Gastroesophageal sphincter (tissue), 4 donors: ENCODE measurements around the gene LILRA6. TPM values are rescaled to one million over a fixed set of nuclear protein-coding genes. Genes with fewer than 3 reads are reported as not detected.

Experiments
- ATAC-seq: fragments of 150-250 bp; one replicate; pipeline ENCODE4 v1.9.1; 2016; ENCODE audit warnings: mild to moderate bottlenecking, moderate library complexity
- H3K27ac ChIP-seq, 4 donors: fragments of 200-600 bp; sonication (generic) in 3 of 4; 1 replicate in 3 of 4; 2 replicates in 1 of 4; pipeline ENCODE4 v1.5.1; 2016 to 2019
- H3K27me3 ChIP-seq: fragments of 200-600 bp; sonication (generic); one replicate; pipeline ENCODE4 v1.5.1; 2019
- H3K36me3 ChIP-seq, 2 donors: fragments of 200-600 bp; sonication (generic); one replicate each; pipeline ENCODE4 v1.5.1; 2019; ENCODE audit warnings: control low read depth in 1 of 2
- H3K4me1 ChIP-seq, 3 donors: fragments of 200-600 bp; sonication (generic); 1 replicate in 2 of 3; 2 replicates in 1 of 3; pipeline ENCODE4 v1.5.1; 2016 to 2019; ENCODE audit warnings: control low read depth in 2 of 3
- H3K4me3 ChIP-seq, 2 donors: fragments of 200-600 bp; sonication (generic); one replicate each; pipeline ENCODE4 v1.5.1; 2019; ENCODE audit warnings: mild to moderate bottlenecking in 1 of 2, moderate library complexity in 1 of 2
- H3K9me3 ChIP-seq, 3 donors: fragments of 200-600 bp; sonication (generic); one replicate each; pipeline ENCODE4 v1.5.1; 2017 to 2019; ENCODE audit warnings: control low read depth in 2 of 3
- CTCF ChIP-seq, 4 experiments: fragments of 200-600 bp in 2 of 4; fragments of 450-650 bp in 2 of 4; sonication (generic) in 1 of 4; IDR thresholded peaks; one replicate each; pipeline ENCODE4 v1.5.1; 2017 to 2019; ENCODE audit warnings: antibody characterized with exemption in 4 of 4, mild to moderate bottlenecking in 2 of 4, moderate library complexity in 2 of 4
- EP300 ChIP-seq: sonication (generic); formaldehyde crosslinking; IDR thresholded peaks from one replicate; pipeline ENCODE4 v1.6.1; 2017; ENCODE audit warnings: antibody characterized with exemption, mild to moderate bottlenecking
- POLR2A ChIP-seq, 2 donors: fragments of 450-650 bp; IDR thresholded peaks; one replicate each; pipeline ENCODE4 v1.6.1; 2017; ENCODE audit warnings: antibody characterized with exemption in 2 of 2, mild to moderate bottlenecking in 2 of 2, moderate library complexity in 1 of 2
- POLR2AphosphoS5 ChIP-seq: sonication (generic); formaldehyde crosslinking; IDR thresholded peaks from one replicate; pipeline ENCODE4 v1.6.1; 2017; ENCODE audit warnings: antibody characterized with exemption
- WGBS, 2 donors: methylation state at CpG; one replicate each; pipeline ENCODE4 v1.1.5; 2018; ENCODE audit warnings: low coverage in 1 of 2; 5-methylcytosine and 5-hydroxymethylcytosine counted together
- total RNA-seq, 4 donors: library from RNA; depleted of rRNA; stranded (reverse); fragments of >200 nt; gene quantifications; one replicate each; pipeline ENCODE4 v1.1.0, GENCODE V29; 2016

Gene LILRA6
- total RNA-seq, 4 donors from 2014 or later: 0.31 to 4.2 (median 2.2) TPM

GRCh38 chr19:54254195-54254906 is 11.8 kb upstream of the LILRA6 start:
- Histone ChIP-seq H3K27me3 (peaks cover 82% of the 10 kb centered on the region), H3K36me3 (no peaks in the 10 kb centered on the region), H3K9me3 (no peaks in the 10 kb centered on the region), H3K4me1 (no peaks in the 10 kb centered on the region), H3K4me3 (no peak overlapping the region), H3K27ac (no peak overlapping the region)
- no CpG with 5 or more reads among the region's 17 CpGs for WGBS, 2 donors
- TF ChIP-seq POLR2A (IDR thresholded peaks at IDR 0.05) (no peak), POLR2AphosphoS5 (no peak), CTCF (IDR thresholded peaks at IDR 0.05) (no peak), EP300 (no peak)
- ATAC-seq: no peak

GRCh38 chr19:54253331-54254194 is 11.0 kb upstream of the LILRA6 start:
- TF ChIP-seq POLR2A (IDR thresholded peaks at IDR 0.05) (no peak), POLR2AphosphoS5 (no peak), CTCF (IDR thresholded peaks at IDR 0.05) (no peak), EP300 (no peak)
- no peak for ATAC-seq
- H3K4me3 ChIP-seq: no peak overlapping the region
- H3K27me3 ChIP-seq: peaks cover 82% of the 10 kb centered on the region
- H3K27ac ChIP-seq: no peak overlapping the region
- H3K36me3 ChIP-seq: no peaks in the 10 kb centered on the region
- no peaks in the 10 kb centered on the region for H3K9me3 ChIP-seq
- 50 to 64% methylated on average over 2 to 4 of the region's 23 CpGs for WGBS, 2 donors
- no peaks in the 10 kb centered on the region for H3K4me1 ChIP-seq

- H3K4me1 ChIP-seq: no peaks in the 10 kb centered on the region
- WGBS, 2 donors: 80 to 89% methylated on average over 3 to 5 of the region's 11 CpGs
- H3K27ac ChIP-seq: no peak overlapping the region
- no peaks in the 10 kb centered on the region for H3K9me3 ChIP-seq
- TF ChIP-seq POLR2AphosphoS5 (no peak), POLR2A (IDR thresholded peaks at IDR 0.05) (no peak), CTCF (IDR thresholded peaks at IDR 0.05) (no peak), EP300 (no peak)
- no peak overlapping the region for H3K4me3 ChIP-seq
- no peaks in the 10 kb centered on the region for H3K36me3 ChIP-seq
- ATAC-seq: no peak
- H3K27me3 ChIP-seq: peaks cover 84% of the 10 kb centered on the region
Observed at GRCh38 chr19:54252845-54253244, 10.3 kb upstream of the LILRA6 start.

- no peak for ATAC-seq
- H3K4me1 ChIP-seq: no peaks in the 10 kb centered on the region
- H3K36me3 ChIP-seq: no peaks in the 10 kb centered on the region
- TF ChIP-seq EP300 (no peak), POLR2A (IDR thresholded peaks at IDR 0.05) (no peak)
- no peak overlapping the region for H3K27ac ChIP-seq
- 93% methylated on average over 4 of the region's 9 CpGs; no CpG with 5 or more reads in 1 of the 2 donors for WGBS, 2 donors
- H3K9me3 ChIP-seq: no peaks in the 10 kb centered on the region
- peaks cover 84% of the 10 kb centered on the region for H3K27me3 ChIP-seq
- H3K4me3 ChIP-seq: no peak overlapping the region
Observed at GRCh38 chr19:54252243-54252642, 9.7 kb upstream of the LILRA6 start.

GRCh38 chr19:54248016-54248601 is 5.5 kb upstream of the LILRA6 start:
- H3K4me1 ChIP-seq: no peaks in the 10 kb centered on the region
- no peaks in the 10 kb centered on the region for H3K36me3 ChIP-seq
- peak; percentile 71 for ATAC-seq
- WGBS, 2 donors: 48 to 55% methylated on average over 3 to 4 of the region's 8 CpGs
- TF ChIP-seq POLR2A (IDR thresholded peaks at IDR 0.05) (no peak), EP300 (no peak), CTCF (IDR thresholded peaks at IDR 0.05) (no peak), POLR2AphosphoS5 (peak; percentile 12)
- no peak overlapping the region for H3K4me3 ChIP-seq
- peak overlapping the region in 1 of 4 donors; percentile 47 for H3K27ac ChIP-seq
- H3K27me3 ChIP-seq: peaks cover 55% of the 10 kb centered on the region
- no peaks in the 10 kb centered on the region for H3K9me3 ChIP-seq
